AG04450 (cell line): ENCODE data around the gene COPZ1. TPM values are rescaled to one million over a fixed set of nuclear protein-coding genes. Genes with fewer than 3 reads are reported as not detected.

Experiments
- CTCF ChIA-PET: fragments of 300-600, 350-600 bp; formaldehyde crosslinking; extraction: SDS; loops from one replicate; lab custom pipeline; 2022; ENCODE audit warnings: antibody characterized with exemption, inconsistent platforms; lab: Charles Lee
- POLR2A ChIA-PET: fragments of 350-600 bp; formaldehyde crosslinking; extraction: SDS; loops from one replicate; lab custom pipeline; 2021; ENCODE audit warnings: antibody characterized with exemption, inconsistent platforms; lab: Yijun Ruan, JAX
- DNase-seq: peaks from one replicate; pipeline ENCODE4 v3.0.0-alpha.2; 2011; ENCODE audit warnings: low read depth, low spot score
- H3K27ac ChIP-seq: one replicate; pipeline ENCODE4 v1.5.1; 2012; ENCODE audit warnings: low read depth, low read length, control low read depth
- H3K27me3 ChIP-seq: one replicate; pipeline ENCODE4 v1.6.0; 2012; ENCODE audit warnings: low read length; ENCODE audit not compliant: control insufficient read depth, insufficient read depth
- H3K4me3 ChIP-seq: 2 replicates; pipeline ENCODE4 v1.5.1; 2011; ENCODE audit warnings: mild to moderate bottlenecking, low read depth, low read length, control low read depth
- H3K9me3 ChIP-seq: 2 replicates; pipeline ENCODE4 v1.5.1; 2012; ENCODE audit warnings: low read length; ENCODE audit not compliant: control insufficient read depth, insufficient read depth
- CTCF ChIP-seq: IDR thresholded peaks from 2 replicates; pipeline ENCODE4 v1.5.1; 2011; ENCODE audit warnings: low read depth, low read length, control low read depth, inconsistent platforms
- polyA plus RNA-seq: library from polyadenylated mRNA; depleted of rRNA; stranded (reverse); fragments of >200 nt; gene quantifications from 2 replicates; pipeline ENCODE4 v1.2.3, GENCODE V29; 2011

The COPZ1 gene
- polyA plus RNA-seq, 1 experiment = 404 TPM

- ChIA-PET CTCF (interaction anchor here (0.6 to 2.7 kb wide), 9 partner anchors 8 to 131 kb away, joined by 3 to 25 read pairs (median 12); partner anchors contain the start of gene ZNF385A), POLR2A (interaction anchor here (0.6 kb wide), 1 partner anchor 24 kb away, joined by 4 read pairs; no protein-coding TSS in a partner anchor)
- no peaks in the 10 kb centered on the region for H3K27me3 ChIP-seq
- no peak overlapping the region for H3K4me3 ChIP-seq
- TF ChIP-seq CTCF = no peak
- H3K9me3 ChIP-seq = no peaks in the 10 kb centered on the region
- DNase-seq = no peak
- no peak overlapping the region for H3K27ac ChIP-seq
These were observed 67.7 kb downstream of the COPZ1 start for GRCh38 chr12:54392485-54393206.

- Histone ChIP-seq H3K27me3 (no peaks in the 10 kb centered on the region), H3K27ac (no peak overlapping the region), H3K4me3 (no peak overlapping the region), H3K9me3 (no peaks in the 10 kb centered on the region)
- DNase-seq = no peak
- CTCF ChIA-PET = interaction anchor here (0.6 to 2.7 kb wide), 15 partner anchors 10 to 173 kb away, joined by 3 to 25 read pairs (median 6); partner anchors contain the start of genes COPZ1 and ZNF385A
- POLR2A ChIA-PET = interaction anchor here (1.0 kb wide), 1 partner anchor 23 kb away, joined by 3 read pairs; no protein-coding TSS in a partner anchor
- TF ChIP-seq CTCF = no peak
These were observed 68.3 kb downstream of the COPZ1 start for GRCh38 chr12:54393207-54393609.

GRCh38 chr12:54393743-54394142, 68.8 kb downstream of the COPZ1 start:
- no peaks in the 10 kb centered on the region for H3K9me3 ChIP-seq
- ChIA-PET POLR2A (interaction anchor here (1.0 kb wide), 1 partner anchor 24 kb away, joined by 3 read pairs; no protein-coding TSS in a partner anchor), CTCF (interaction anchor here (0.6 to 2.7 kb wide), 14 partner anchors 10 to 173 kb away, joined by 3 to 25 read pairs (median 8); partner anchors contain the start of genes COPZ1 and ZNF385A)
- H3K4me3 ChIP-seq = no peak overlapping the region
- no peak overlapping the region for H3K27ac ChIP-seq
- TF ChIP-seq CTCF = no peak
- no peaks in the 10 kb centered on the region for H3K27me3 ChIP-seq
- no peak for DNase-seq

- peak; percentile 70 for TF ChIP-seq CTCF
- H3K4me3 ChIP-seq = no peak overlapping the region
- POLR2A ChIA-PET = interaction anchor here (1.0 kb wide), 1 partner anchor 24 kb away, joined by 3 read pairs; no protein-coding TSS in a partner anchor
- no peak overlapping the region for H3K27ac ChIP-seq
- H3K9me3 ChIP-seq = no peaks in the 10 kb centered on the region
- CTCF ChIA-PET = interaction anchor here (0.9 to 2.7 kb wide), 8 partner anchors 9 to 45 kb away, joined by 3 to 25 read pairs (median 12); partner anchors contain the start of gene ZNF385A
- DNase-seq = no peak
- H3K27me3 ChIP-seq = no peaks in the 10 kb centered on the region
These were observed 69.4 kb downstream of the COPZ1 start for GRCh38 chr12:54394281-54394719.
